ENCODE measurements around the gene TCF3. TPM values are rescaled to one million over a fixed set of nuclear protein-coding genes. Genes with fewer than 3 reads are reported as not detected.

Gene TCF3
- total and polyA plus RNA-seq, 2 donors (not counting 1 experiment from before 2014, with no cell fraction given): 39.3 to 54.7 TPM

- Histone ChIP-seq H3K36me3 (ENCODE audit: control insufficient read depth, insufficient read depth, low read length) (peaks cover 3% of the 10 kb centered on the region), H3K79me2 (ENCODE audit: control insufficient read depth, insufficient read depth, low read length) (peaks cover 50% of the 10 kb centered on the region), H3K27me3 (ENCODE audit: control insufficient read depth, insufficient read depth, low read length) (no peaks in the 10 kb centered on the region), H3K27ac (ENCODE audit: insufficient read depth, low read length) (no peak overlapping the region), H3K9me3 (ENCODE audit: control insufficient read depth, insufficient read depth, low read depth, low read length) (no peaks in the 10 kb centered on the region), H3K4me2 (ENCODE audit: extremely low read depth, insufficient read depth, low read length) (no peak overlapping the region), H4K20me1 (ENCODE audit: control insufficient read depth, extremely low read depth, insufficient read depth, low read length) (peaks cover 2% of the 10 kb centered on the region), H3K4me1 (ENCODE audit: control insufficient read depth, extremely low read depth, insufficient read depth, low read length) (no peaks in the 10 kb centered on the region), H3K4me3 (replicated peaks in 1 of 4; ENCODE audit: control extremely low read depth in 1 of 4, insufficient read depth in 1 of 4, low read depth in 3 of 4, low read length in 4 of 4) (no peak overlapping the region), H3K9ac (ENCODE audit: insufficient read depth, low read length) (no peak overlapping the region), H2AFZ (ENCODE audit: low read length) (no peak overlapping the region)
- no peak for DNase-seq (ENCODE audit: low read depth in 2 of 2)
- no peak for TF ChIP-seq EZH2 (IDR thresholded peaks at IDR 0.05; ENCODE audit: low read length, missing control alignments)
- TF ChIP-seq CTCF (conservative IDR thresholded peaks at IDR 0.05 in 1 of 2, IDR thresholded peaks at IDR 0.05 in 1 of 2; ENCODE audit: low read depth in 1 of 2, low read length in 2 of 2): no peak
These were observed 92.0 kb downstream of the TCF3 start for GRCh38 chr19:1560286-1560882.

Other genes with a start within 250 kb of the TCF3 start
- gene DAZAP1, start 245.0 kb downstream of the TCF3 start, total RNA-seq: 34.9 and 49.5 TPM in 2 replicates
- 44.6 and 65.4 TPM in 2 replicates for gene DAZAP1, start 245.0 kb downstream of the TCF3 start, polyA plus RNA-seq
- 369 and 494 TPM in 2 replicates for gene RPS15, start 214.2 kb downstream of the TCF3 start, total RNA-seq
- 878 and 1,038 TPM in 2 replicates for gene RPS15, start 214.2 kb downstream of the TCF3 start, polyA plus RNA-seq
- 0.26 and 0.50 TPM in 2 replicates for gene APC2, start 202.5 kb downstream of the TCF3 start, total RNA-seq
- 0.01 and 0.02 TPM in 2 replicates for gene APC2, start 202.5 kb downstream of the TCF3 start, polyA plus RNA-seq
- gene C19orf25, start 173.4 kb downstream of the TCF3 start, total RNA-seq: 21.8 and 24.8 TPM in 2 replicates
- 11.2 and 12.0 TPM in 2 replicates for gene C19orf25, start 173.4 kb downstream of the TCF3 start, polyA plus RNA-seq
- gene PCSK4, start 162.3 kb downstream of the TCF3 start, total RNA-seq: 1.5 and 3.5 TPM in 2 replicates
- gene PCSK4, start 162.3 kb downstream of the TCF3 start, polyA plus RNA-seq: 0.26 and 0.28 TPM in 2 replicates
- 0.99 and 1.3 TPM in 2 replicates for gene REEP6, start 161.4 kb downstream of the TCF3 start, total RNA-seq
- gene REEP6, start 161.4 kb downstream of the TCF3 start, polyA plus RNA-seq: 0.47 and 0.55 TPM in 2 replicates
- 1.5 and 3.1 TPM in 2 replicates for gene ADAMTSL5, start 139.6 kb downstream of the TCF3 start, total RNA-seq
- 4.3 and 4.7 TPM in 2 replicates for gene ADAMTSL5, start 139.6 kb downstream of the TCF3 start, polyA plus RNA-seq
- not detected in 2 replicates for gene PLK5, start 128.5 kb downstream of the TCF3 start, total RNA-seq
- not detected in 2 replicates for gene PLK5, start 128.5 kb downstream of the TCF3 start, polyA plus RNA-seq
- gene MEX3D, start 84.3 kb downstream of the TCF3 start, total RNA-seq: 33.0 and 40.1 TPM in 2 replicates
- 5.3 and 6.3 TPM in 2 replicates for gene MEX3D, start 84.3 kb downstream of the TCF3 start, polyA plus RNA-seq
- 66.8 and 85.2 TPM in 2 replicates for gene MBD3, start 59.8 kb downstream of the TCF3 start, total RNA-seq
- 19.8 and 27.6 TPM in 2 replicates for gene MBD3, start 59.8 kb downstream of the TCF3 start, polyA plus RNA-seq
- 89.2 and 110 TPM in 2 replicates for gene UQCR11, start 47.2 kb downstream of the TCF3 start, total RNA-seq
- gene UQCR11, start 47.2 kb downstream of the TCF3 start, polyA plus RNA-seq: 92.5 and 101 TPM in 2 replicates
- not detected in 2 replicates for gene ONECUT3, start 100.9 kb upstream of the TCF3 start, total RNA-seq
- gene ONECUT3, start 100.9 kb upstream of the TCF3 start, polyA plus RNA-seq: not detected in 2 replicates
- 1.3 and 3.0 TPM in 2 replicates for gene ATP8B3, start 159.7 kb upstream of the TCF3 start, total RNA-seq
- 2.3 and 3.5 TPM in 2 replicates for gene ATP8B3, start 159.7 kb upstream of the TCF3 start, polyA plus RNA-seq
- gene REXO1, start 195.9 kb upstream of the TCF3 start, total RNA-seq: 4.1 and 6.8 TPM in 2 replicates
- 6.1 and 12.0 TPM in 2 replicates for gene REXO1, start 195.9 kb upstream of the TCF3 start, polyA plus RNA-seq
- 3.9 and 6.9 TPM in 2 replicates for gene KLF16, start 211.0 kb upstream of the TCF3 start, total RNA-seq
- gene KLF16, start 211.0 kb upstream of the TCF3 start, polyA plus RNA-seq: 4.2 and 5.0 TPM in 2 replicates
- 59.1 and 74.5 TPM in 2 replicates for gene ABHD17A, start 232.9 kb upstream of the TCF3 start, total RNA-seq
- gene ABHD17A, start 232.9 kb upstream of the TCF3 start, polyA plus RNA-seq: 23.0 and 25.8 TPM in 2 replicates